HepG2 (cell line): Measurements from ENCODE around the gene HBEGF. TPM values are rescaled to one million over a fixed set of nuclear protein-coding genes. Genes with fewer than 3 reads are reported as not detected.

Experiments
- ASH2L ChIP-seq: fragments of 300-600, 200-600 bp; sonication (generic); IDR thresholded peaks from 2 replicates; pipeline ENCODE4 v1.7.0; 2017; ENCODE audit warnings: low read depth, mild to moderate bottlenecking, moderate library complexity, mixed read lengths, low read length; ENCODE audit not compliant: insufficient read length
- ATRX ChIP-seq: sonication (generic); formaldehyde crosslinking; IDR thresholded peaks from 2 replicates; pipeline ENCODE4 v1.4.0; 2020; ENCODE audit warnings: missing genetic modification reagents, borderline replicate concordance
- KLF12 ChIP-seq: sonication (generic); formaldehyde crosslinking; IDR thresholded peaks from 2 replicates; pipeline ENCODE4 v1.4.0; 2020; ENCODE audit warnings: missing genetic modification reagents, borderline replicate concordance
- MAFF ChIP-seq: IDR thresholded peaks from 2 replicates; pipeline ENCODE4 v1.6.1; 2011; ENCODE audit warnings: low read depth, low read length, improper control_type of control experiment
- PHF8 ChIP-seq: sonication (generic); formaldehyde crosslinking; IDR thresholded peaks from 2 replicates; pipeline ENCODE4 v1.5.0; 2020; ENCODE audit warnings: missing genetic modification reagents
- PLRG1 ChIP-seq: fragments of 450-650 bp; conservative IDR thresholded peaks from 2 replicates; pipeline ENCODE4 v1.6.1; 2016
- TBL1XR1 ChIP-seq: fragments of 150-350 bp; IDR thresholded peaks from 2 replicates; pipeline ENCODE4 v1.6.1; 2014; ENCODE audit warnings: borderline replicate concordance, low read length; ENCODE audit not compliant: partially characterized antibody
- TEAD3 ChIP-seq: optimal IDR thresholded peaks from 2 replicates; pipeline ENCODE3; 2016; ENCODE audit warnings: borderline replicate concordance
- ZNF10 ChIP-seq: sonication (generic); formaldehyde crosslinking; IDR thresholded peaks from 2 replicates; pipeline ENCODE4 v1.4.0; 2020; ENCODE audit warnings: mild to moderate bottlenecking, low read depth, missing genetic modification reagents, borderline replicate concordance
- polyA plus RNA-seq, 8 experiments: library from polyadenylated mRNA; depleted of rRNA in 3 of 8; stranded (reverse) in 7 of 8; unstranded in 1 of 8; fragments of >200 nt; fragmentation: Illumina TruSeq in 4 of 8; extraction: Trizol in 4 of 8; gene quantifications; 2 replicates each; pipeline versions ENCODE4 v1.2.1 to v1.2.3, GENCODE V29; 2011 to 2016; ENCODE audit warnings: low read depth in 4 of 8, missing spikeins in 1 of 8, mixed read lengths in 1 of 8; ENCODE audit not compliant: insufficient read depth in 1 of 8
- total RNA-seq, 5 experiments: library from RNA; depleted of rRNA; stranded (reverse); fragments of >200 nt; fragmentation: Illumina TruSeq; extraction: Trizol; gene quantifications; 2 replicates each; pipeline ENCODE4 v1.2.3, GENCODE V29; 2016; ENCODE audit warnings: low read depth in 1 of 5
- TF ChIP-seq, protein P1 (sequence below): sonication (generic); formaldehyde crosslinking; IDR thresholded peaks from 2 replicates; pipeline ENCODE4 v1.4.0; 2020; ENCODE audit warnings: mild to moderate bottlenecking, low read depth, missing genetic modification reagents
- TF ChIP-seq, protein P2 (sequence below): sonication (generic); formaldehyde crosslinking; conservative IDR thresholded peaks from 2 replicates; pipeline ENCODE4 v1.5.0; 2020; ENCODE audit warnings: missing genetic modification reagents
- TF ChIP-seq, protein P3 (sequence below): sonication (generic); formaldehyde crosslinking; IDR thresholded peaks from 2 replicates; pipeline ENCODE4 v1.4.0; 2020; ENCODE audit warnings: missing genetic modification reagents
- TF ChIP-seq, protein P4 (sequence below): sonication (generic); formaldehyde crosslinking; IDR thresholded peaks from 2 replicates; pipeline ENCODE4 v1.5.1; 2020; ENCODE audit warnings: mild to moderate bottlenecking, missing genetic modification reagents, borderline replicate concordance

HBEGF gene
- total and polyA plus RNA-seq, 2 of the 13 experiments (the other 11 are each of a cell fraction or from before 2014, with no cell fraction given): 1.7 to 5.0 TPM

DNA sequence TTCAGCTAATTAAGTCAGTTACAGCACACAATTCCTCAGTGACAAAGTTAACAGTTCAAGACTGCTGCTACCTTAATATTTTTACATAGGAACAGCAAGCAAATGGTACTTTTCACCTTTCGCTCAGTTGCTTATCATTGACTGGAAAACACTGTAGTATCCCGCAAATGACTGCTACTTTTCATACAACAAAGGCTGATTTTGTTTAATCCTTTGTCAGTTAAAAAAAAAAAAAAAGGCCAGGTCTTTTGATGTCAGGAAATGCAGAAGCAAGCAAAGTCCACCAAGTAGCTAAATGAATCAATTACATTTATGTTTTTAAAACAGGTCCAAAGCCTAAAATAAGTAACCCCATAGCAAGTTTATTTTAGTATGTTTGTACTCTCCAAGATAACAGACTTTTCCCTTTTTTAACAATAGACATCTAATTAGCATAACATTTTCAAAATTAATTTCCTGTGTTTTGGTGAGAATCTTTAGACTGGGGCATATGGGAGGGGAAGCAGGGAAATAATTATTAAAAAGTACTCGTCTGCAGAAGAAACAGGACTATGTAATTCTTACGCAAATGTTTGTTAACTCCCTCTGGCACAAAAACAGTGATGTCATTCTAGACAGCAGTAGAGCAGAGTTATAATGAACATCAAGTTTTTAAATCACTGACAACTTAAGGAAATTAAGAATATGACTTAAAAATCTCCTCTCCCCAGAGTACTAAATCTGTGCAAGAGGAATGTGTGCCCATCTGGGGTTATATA lies 53.1 kb downstream of the HBEGF start (continued):
- TF ChIP-seq, protein P1, sequence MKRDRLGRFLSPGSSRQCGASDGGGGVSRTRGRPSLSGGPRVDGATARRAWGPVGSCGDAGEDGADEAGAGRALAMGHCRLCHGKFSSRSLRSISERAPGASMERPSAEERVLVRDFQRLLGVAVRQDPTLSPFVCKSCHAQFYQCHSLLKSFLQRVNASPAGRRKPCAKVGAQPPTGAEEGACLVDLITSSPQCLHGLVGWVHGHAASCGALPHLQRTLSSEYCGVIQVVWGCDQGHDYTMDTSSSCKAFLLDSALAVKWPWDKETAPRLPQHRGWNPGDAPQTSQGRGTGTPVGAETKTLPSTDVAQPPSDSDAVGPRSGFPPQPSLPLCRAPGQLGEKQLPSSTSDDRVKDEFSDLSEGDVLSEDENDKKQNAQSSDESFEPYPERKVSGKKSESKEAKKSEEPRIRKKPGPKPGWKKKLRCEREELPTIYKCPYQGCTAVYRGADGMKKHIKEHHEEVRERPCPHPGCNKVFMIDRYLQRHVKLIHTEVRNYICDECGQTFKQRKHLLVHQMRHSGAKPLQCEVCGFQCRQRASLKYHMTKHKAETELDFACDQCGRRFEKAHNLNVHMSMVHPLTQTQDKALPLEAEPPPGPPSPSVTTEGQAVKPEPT: no peak
- TF ChIP-seq KLF12: no peak
- TF ChIP-seq TEAD3 (CRISPR knock-in tag): no peak
- no peak for TF ChIP-seq MAFF
- no peak for TF ChIP-seq PHF8 (CRISPR knock-in tag)
- TF ChIP-seq, protein P2, sequence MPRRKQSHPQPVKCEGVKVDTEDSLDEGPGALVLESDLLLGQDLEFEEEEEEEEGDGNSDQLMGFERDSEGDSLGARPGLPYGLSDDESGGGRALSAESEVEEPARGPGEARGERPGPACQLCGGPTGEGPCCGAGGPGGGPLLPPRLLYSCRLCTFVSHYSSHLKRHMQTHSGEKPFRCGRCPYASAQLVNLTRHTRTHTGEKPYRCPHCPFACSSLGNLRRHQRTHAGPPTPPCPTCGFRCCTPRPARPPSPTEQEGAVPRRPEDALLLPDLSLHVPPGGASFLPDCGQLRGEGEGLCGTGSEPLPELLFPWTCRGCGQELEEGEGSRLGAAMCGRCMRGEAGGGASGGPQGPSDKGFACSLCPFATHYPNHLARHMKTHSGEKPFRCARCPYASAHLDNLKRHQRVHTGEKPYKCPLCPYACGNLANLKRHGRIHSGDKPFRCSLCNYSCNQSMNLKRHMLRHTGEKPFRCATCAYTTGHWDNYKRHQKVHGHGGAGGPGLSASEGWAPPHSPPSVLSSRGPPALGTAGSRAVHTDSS (CRISPR knock-in tag): no peak
- TF ChIP-seq, protein P3, sequence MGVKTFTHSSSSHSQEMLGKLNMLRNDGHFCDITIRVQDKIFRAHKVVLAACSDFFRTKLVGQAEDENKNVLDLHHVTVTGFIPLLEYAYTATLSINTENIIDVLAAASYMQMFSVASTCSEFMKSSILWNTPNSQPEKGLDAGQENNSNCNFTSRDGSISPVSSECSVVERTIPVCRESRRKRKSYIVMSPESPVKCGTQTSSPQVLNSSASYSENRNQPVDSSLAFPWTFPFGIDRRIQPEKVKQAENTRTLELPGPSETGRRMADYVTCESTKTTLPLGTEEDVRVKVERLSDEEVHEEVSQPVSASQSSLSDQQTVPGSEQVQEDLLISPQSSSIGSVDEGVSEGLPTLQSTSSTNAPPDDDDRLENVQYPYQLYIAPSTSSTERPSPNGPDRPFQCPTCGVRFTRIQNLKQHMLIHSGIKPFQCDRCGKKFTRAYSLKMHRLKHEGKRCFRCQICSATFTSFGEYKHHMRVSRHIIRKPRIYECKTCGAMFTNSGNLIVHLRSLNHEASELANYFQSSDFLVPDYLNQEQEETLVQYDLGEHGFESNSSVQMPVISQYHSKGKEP (CRISPR knock-in tag): no peak
- TF ChIP-seq ASH2L: peak; percentile 95
- TF ChIP-seq TBL1XR1: no peak
- TF ChIP-seq, protein P4, sequence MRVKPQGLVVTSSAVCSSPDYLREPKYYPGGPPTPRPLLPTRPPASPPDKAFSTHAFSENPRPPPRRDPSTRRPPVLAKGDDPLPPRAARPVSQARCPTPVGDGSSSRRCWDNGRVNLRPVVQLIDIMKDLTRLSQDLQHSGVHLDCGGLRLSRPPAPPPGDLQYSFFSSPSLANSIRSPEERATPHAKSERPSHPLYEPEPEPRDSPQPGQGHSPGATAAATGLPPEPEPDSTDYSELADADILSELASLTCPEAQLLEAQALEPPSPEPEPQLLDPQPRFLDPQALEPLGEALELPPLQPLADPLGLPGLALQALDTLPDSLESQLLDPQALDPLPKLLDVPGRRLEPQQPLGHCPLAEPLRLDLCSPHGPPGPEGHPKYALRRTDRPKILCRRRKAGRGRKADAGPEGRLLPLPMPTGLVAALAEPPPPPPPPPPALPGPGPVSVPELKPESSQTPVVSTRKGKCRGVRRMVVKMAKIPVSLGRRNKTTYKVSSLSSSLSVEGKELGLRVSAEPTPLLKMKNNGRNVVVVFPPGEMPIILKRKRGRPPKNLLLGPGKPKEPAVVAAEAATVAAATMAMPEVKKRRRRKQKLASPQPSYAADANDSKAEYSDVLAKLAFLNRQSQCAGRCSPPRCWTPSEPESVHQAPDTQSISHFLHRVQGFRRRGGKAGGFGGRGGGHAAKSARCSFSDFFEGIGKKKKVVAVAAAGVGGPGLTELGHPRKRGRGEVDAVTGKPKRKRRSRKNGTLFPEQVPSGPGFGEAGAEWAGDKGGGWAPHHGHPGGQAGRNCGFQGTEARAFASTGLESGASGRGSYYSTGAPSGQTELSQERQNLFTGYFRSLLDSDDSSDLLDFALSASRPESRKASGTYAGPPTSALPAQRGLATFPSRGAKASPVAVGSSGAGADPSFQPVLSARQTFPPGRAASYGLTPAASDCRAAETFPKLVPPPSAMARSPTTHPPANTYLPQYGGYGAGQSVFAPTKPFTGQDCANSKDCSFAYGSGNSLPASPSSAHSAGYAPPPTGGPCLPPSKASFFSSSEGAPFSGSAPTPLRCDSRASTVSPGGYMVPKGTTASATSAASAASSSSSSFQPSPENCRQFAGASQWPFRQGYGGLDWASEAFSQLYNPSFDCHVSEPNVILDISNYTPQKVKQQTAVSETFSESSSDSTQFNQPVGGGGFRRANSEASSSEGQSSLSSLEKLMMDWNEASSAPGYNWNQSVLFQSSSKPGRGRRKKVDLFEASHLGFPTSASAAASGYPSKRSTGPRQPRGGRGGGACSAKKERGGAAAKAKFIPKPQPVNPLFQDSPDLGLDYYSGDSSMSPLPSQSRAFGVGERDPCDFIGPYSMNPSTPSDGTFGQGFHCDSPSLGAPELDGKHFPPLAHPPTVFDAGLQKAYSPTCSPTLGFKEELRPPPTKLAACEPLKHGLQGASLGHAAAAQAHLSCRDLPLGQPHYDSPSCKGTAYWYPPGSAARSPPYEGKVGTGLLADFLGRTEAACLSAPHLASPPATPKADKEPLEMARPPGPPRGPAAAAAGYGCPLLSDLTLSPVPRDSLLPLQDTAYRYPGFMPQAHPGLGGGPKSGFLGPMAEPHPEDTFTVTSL (CRISPR knock-in tag): 0 out of 2 replicates have a peak, but pooled peaks have one; percentile 55
- TF ChIP-seq ATRX (CRISPR knock-in tag): no peak
- no peak for TF ChIP-seq ZNF10 (CRISPR knock-in tag)
- TF ChIP-seq PLRG1: no peak
